ENCODE measurements around the gene NAGPA. TPM values are rescaled to one million over a fixed set of nuclear protein-coding genes. Genes with fewer than 3 reads are reported as not detected.

NAGPA gene
- total and polyA plus RNA-seq, 2 of the 13 experiments (the other 11 are each of a cell fraction or from before 2014, with no cell fraction given), result 27.1 to 60.3 TPM

DNA sequence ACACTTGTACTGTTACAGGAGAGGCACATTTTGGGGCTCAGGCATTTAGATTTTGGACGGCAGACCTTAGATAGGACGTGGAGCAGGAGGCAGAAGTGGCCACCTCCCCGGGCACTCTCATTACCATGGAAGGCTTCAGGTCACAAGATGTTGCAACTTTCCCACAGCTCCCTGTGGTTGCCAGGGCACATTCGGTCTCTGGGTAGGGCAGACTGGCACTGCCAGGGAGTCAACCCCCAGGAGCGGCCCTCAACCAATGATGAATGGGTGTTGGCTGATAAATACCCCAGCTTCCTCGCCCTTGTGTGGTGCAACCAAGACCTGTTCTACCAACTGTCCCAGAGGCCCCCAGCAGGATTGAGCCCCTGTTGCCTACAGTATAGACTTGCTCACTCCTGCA, 11.2 kb downstream of the NAGPA start:
- WGBS (ENCODE audit: low lambda C conversion rate), result 61% methylated on average over 6 of the region's 6 CpGs
- Histone ChIP-seq H3K27ac (ENCODE audit: extremely low read length, insufficient read depth, low read length) (no peak overlapping the region), H4K20me1 (ENCODE audit: insufficient read depth, low read length) (no peaks in the 10 kb centered on the region; the same call in 1 of the 2 replicates), H3K4me1 (ENCODE audit: insufficient read depth, low read length) (no peaks in the 10 kb centered on the region), H3K27me3 (ENCODE audit: control insufficient read depth in 1 of 2, insufficient read depth in 2 of 2, low read length in 2 of 2) (peaks cover 4 to 22% of the 10 kb centered on the region in 2 experiments; a peak in 4 of 5 replicates), H3K79me2 (ENCODE audit: insufficient read depth, low read length) (no peaks in the 10 kb centered on the region), H2AFZ (ENCODE audit: low read length) (no peak overlapping the region), H3K36me3 (replicated peaks in 1 of 2; ENCODE audit: control insufficient read depth in 1 of 2, insufficient read depth in 2 of 2, low read length in 2 of 2) (peaks cover 6 to 15% of the 10 kb centered on the region in 2 experiments), H3K9ac (ENCODE audit: insufficient read depth, low read depth, low read length) (no peak overlapping the region), H3K4me2 (ENCODE audit: low read depth, low read length) (no peak overlapping the region), H3K9me3 (ENCODE audit: low read length) (no peaks in the 10 kb centered on the region), H3K4me3 (replicated peaks in 1 of 3; ENCODE audit: insufficient read depth in 1 of 3, low read depth in 2 of 3, low read length in 3 of 3) (no peak overlapping the region)
- CTCF ChIA-PET (ENCODE audit: low intra/inter-chr PET ratio, low total read pairs), result no interaction called here
- POLR2A ChIA-PET, result interaction anchor here (0.6 kb wide), 1 partner anchor 12 kb away, joined by 3 read pairs; no protein-coding TSS in a partner anchor
- FAIRE-seq (no peak), ATAC-seq (peak; percentile 22), DNase-seq (ENCODE audit: low spot score) (no peak)
- no peak for TF ChIP-seq HOXD1 (CRISPR knock-in tag; IDR thresholded peaks at IDR 0.05)
- TF ChIP-seq, protein P1, sequence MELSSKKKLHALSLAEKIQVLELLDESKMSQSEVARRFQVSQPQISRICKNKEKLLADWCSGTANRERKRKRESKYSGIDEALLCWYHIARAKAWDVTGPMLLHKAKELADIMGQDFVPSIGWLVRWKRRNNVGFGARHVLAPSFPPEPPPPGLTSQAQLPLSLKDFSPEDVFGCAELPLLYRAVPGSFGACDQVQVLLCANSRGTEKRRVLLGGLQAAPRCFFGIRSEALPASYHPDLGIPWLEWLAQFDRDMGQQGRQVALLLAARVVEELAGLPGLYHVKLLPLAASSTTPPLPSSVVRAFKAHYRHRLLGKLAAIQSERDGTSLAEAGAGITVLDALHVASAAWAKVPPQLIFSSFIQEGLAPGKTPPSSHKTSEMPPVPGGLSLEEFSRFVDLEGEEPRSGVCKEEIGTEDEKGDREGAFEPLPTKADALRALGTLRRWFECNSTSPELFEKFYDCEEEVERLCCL (CRISPR knock-in tag; IDR thresholded peaks at IDR 0.05; ENCODE audit: borderline replicate concordance), result no peak
- TF ChIP-seq, protein P2, sequence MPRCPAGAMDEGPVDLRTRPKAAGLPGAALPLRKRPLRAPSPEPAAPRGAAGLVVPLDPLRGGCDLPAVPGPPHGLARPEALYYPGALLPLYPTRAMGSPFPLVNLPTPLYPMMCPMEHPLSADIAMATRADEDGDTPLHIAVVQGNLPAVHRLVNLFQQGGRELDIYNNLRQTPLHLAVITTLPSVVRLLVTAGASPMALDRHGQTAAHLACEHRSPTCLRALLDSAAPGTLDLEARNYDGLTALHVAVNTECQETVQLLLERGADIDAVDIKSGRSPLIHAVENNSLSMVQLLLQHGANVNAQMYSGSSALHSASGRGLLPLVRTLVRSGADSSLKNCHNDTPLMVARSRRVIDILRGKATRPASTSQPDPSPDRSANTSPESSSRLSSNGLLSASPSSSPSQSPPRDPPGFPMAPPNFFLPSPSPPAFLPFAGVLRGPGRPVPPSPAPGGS (CRISPR knock-in tag; IDR thresholded peaks at IDR 0.05), result no peak
- TF ChIP-seq RBM22 (optimal IDR thresholded peaks at IDR 0.05; ENCODE audit: low read length), result no peak
- TF ChIP-seq RFXAP (CRISPR knock-in tag; IDR thresholded peaks at IDR 0.05; ENCODE audit: borderline replicate concordance), result no peak
- in situ Hi-C loops (cut with HindIII; ENCODE audit: extremely low pct_ligation_motif_present, low pct_unique_long_range_greater_than_20kb) (no loop called here), intact Hi-C loops (cut with micrococcal nuclease; ENCODE audit: unreplicated experiment) (no loop called here)
- no TSS peak for BruUV-seq (replicated peaks)

DNA sequence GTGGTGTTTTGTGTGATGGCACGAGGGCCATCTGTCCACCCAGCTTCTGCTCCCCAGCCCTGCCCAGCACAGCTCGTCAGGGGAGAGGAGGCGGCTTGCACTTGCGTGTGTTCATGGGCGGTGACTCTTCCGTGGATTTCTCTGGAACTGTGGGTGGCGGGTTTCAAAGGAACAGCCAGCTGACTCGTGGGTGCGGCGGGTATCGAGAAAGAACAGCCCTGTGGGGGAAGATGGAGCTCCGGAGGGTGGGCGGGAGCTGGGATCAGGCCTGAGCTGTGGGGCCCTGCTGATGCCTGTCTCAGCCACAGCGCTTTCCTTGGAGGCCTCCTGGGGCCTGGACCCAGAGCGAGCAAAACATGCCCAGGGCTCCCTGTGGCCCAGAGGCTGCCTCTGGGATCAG, 13.2 kb downstream of the NAGPA start:
- H4K20me1 ChIP-seq (ENCODE audit: insufficient read depth, low read length), result no peaks in the 10 kb centered on the region
- no peaks in the 10 kb centered on the region for H3K79me2 ChIP-seq (ENCODE audit: insufficient read depth, low read length)
- no TSS peak for BruUV-seq (replicated peaks)
- peaks cover 2 to 4% of the 10 kb centered on the region in 2 experiments; a peak in 1 of 5 replicates for H3K36me3 ChIP-seq (replicated peaks in 1 of 2; ENCODE audit: control insufficient read depth in 1 of 2, insufficient read depth in 2 of 2, low read length in 2 of 2)
- no peak overlapping the region for H3K4me3 ChIP-seq (replicated peaks in 1 of 3; ENCODE audit: insufficient read depth in 1 of 3, low read depth in 2 of 3, low read length in 3 of 3)
- no peak for FAIRE-seq
- H2AFZ ChIP-seq (ENCODE audit: low read length), result no peak overlapping the region
- no peaks in the 10 kb centered on the region for H3K9me3 ChIP-seq (ENCODE audit: low read length)
- intact Hi-C loops (cut with micrococcal nuclease; ENCODE audit: unreplicated experiment), result no loop called here
- no peak for DNase-seq (ENCODE audit: low spot score)
- peaks cover 4 to 35% of the 10 kb centered on the region in 2 experiments for H3K27me3 ChIP-seq (ENCODE audit: control insufficient read depth in 1 of 2, insufficient read depth in 2 of 2, low read length in 2 of 2)
- ATAC-seq, result peak; percentile 31
- H3K4me1 ChIP-seq (ENCODE audit: insufficient read depth, low read length), result no peaks in the 10 kb centered on the region
- no peak overlapping the region for H3K27ac ChIP-seq (ENCODE audit: extremely low read length, insufficient read depth, low read length)
- POLR2A ChIA-PET, result no interaction called here
- in situ Hi-C loops (cut with HindIII; ENCODE audit: extremely low pct_ligation_motif_present, low pct_unique_long_range_greater_than_20kb), result no loop called here
- no peak overlapping the region for H3K9ac ChIP-seq (ENCODE audit: insufficient read depth, low read depth, low read length)
- CTCF ChIA-PET (ENCODE audit: low intra/inter-chr PET ratio, low total read pairs), result no interaction called here
- 16% methylated on average over 15 of the region's 15 CpGs for WGBS (ENCODE audit: low lambda C conversion rate)
- H3K4me2 ChIP-seq (ENCODE audit: low read depth, low read length), result no peak overlapping the region
- TF ChIP-seq FIP1L1 (IDR thresholded peaks at IDR 0.05; ENCODE audit: borderline replicate concordance, insufficient read depth, low read depth, low read length), result no peak
- TF ChIP-seq ZEB1 (IDR thresholded peaks at IDR 0.05; ENCODE audit: insufficient replicate concordance, low read depth), result no peak
- no peak for TF ChIP-seq U2AF2 (IDR thresholded peaks at IDR 0.05; ENCODE audit: low read depth, low read length)
- no peak for TF ChIP-seq ZNF451 (CRISPR knock-in tag; IDR thresholded peaks at IDR 0.05)

All from HepG2 (cell line).